NB4 (cell line): ENCODE results near the gene SNED1.

ENCODE experiments used
- POLR2A ChIP-seq: IDR thresholded peaks from 2 replicates; pipeline ENCODE4 v1.6.1; 2011; ENCODE audit warnings: mild to moderate bottlenecking; ENCODE audit not compliant: insufficient read length; ENCODE audit errors: extremely low read depth
- TF ChIP-seq, protein P1 (sequence below): IDR thresholded peaks from one replicate; pipeline ENCODE4 v1.5.1; 2012; ENCODE audit warnings: low read depth, low read length

DNA sequence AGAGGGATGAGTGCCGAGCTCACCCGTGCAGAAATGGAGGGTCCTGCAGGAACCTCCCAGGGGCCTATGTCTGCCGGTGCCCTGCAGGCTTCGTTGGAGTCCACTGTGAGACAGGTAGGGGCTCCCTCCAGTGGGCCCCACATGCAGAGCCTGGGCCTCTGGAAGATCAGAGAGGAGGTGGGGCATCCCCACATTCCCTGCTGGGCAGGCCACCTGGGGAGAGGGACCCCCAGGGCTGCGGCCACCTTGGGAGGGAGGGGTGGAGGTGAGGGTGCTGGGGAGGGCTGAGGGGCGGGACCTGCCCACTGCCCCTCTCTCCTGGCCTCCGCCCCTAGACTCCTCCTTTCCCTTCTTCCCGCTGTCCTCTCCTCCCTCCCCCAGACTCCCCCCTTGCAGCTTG, 65.2 kb downstream of the SNED1 start:
- TF ChIP-seq POLR2A: no peak
- TF ChIP-seq, protein P1, sequence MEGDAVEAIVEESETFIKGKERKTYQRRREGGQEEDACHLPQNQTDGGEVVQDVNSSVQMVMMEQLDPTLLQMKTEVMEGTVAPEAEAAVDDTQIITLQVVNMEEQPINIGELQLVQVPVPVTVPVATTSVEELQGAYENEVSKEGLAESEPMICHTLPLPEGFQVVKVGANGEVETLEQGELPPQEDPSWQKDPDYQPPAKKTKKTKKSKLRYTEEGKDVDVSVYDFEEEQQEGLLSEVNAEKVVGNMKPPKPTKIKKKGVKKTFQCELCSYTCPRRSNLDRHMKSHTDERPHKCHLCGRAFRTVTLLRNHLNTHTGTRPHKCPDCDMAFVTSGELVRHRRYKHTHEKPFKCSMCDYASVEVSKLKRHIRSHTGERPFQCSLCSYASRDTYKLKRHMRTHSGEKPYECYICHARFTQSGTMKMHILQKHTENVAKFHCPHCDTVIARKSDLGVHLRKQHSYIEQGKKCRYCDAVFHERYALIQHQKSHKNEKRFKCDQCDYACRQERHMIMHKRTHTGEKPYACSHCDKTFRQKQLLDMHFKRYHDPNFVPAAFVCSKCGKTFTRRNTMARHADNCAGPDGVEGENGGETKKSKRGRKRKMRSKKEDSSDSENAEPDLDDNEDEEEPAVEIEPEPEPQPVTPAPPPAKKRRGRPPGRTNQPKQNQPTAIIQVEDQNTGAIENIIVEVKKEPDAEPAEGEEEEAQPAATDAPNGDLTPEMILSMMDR: no peak
